ENCODE results near the gene KLF6.

DNA sequence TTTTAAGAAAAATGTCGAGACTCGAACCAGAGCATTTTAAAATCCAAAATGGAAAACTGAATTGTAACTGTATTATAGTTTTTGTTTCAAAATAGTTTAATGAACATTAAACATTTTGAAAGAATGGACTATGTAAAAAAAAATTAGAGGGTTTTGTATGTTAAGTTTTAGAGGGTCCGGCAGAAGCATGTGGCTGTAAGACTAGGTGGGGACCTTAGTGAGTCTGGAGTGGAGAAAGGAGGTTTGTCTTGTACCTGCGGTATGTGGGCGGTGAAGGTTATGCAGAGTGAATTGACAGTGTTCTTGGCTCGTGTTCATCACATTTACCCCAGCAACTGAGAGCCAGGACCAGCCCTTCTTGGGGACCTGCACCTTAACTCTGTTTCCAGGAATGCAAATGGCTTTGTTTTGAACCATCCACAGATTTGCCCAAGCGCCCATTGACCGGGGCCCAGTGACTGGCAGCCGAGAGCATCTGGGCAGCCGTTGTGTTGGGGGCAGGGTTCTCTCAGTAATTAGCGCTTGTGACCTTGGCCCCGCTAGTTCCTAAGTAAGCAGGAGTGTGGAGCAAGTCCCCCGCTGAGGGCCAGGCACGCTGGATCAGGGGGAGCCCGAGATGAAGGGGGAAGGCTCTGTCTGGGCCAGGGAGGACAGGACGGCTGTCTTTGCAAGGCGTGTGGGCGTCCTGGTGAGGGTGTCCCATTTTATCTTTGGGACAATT, 1.4 kb upstream of the KLF6 start:
- TF ChIP-seq, protein P1, sequence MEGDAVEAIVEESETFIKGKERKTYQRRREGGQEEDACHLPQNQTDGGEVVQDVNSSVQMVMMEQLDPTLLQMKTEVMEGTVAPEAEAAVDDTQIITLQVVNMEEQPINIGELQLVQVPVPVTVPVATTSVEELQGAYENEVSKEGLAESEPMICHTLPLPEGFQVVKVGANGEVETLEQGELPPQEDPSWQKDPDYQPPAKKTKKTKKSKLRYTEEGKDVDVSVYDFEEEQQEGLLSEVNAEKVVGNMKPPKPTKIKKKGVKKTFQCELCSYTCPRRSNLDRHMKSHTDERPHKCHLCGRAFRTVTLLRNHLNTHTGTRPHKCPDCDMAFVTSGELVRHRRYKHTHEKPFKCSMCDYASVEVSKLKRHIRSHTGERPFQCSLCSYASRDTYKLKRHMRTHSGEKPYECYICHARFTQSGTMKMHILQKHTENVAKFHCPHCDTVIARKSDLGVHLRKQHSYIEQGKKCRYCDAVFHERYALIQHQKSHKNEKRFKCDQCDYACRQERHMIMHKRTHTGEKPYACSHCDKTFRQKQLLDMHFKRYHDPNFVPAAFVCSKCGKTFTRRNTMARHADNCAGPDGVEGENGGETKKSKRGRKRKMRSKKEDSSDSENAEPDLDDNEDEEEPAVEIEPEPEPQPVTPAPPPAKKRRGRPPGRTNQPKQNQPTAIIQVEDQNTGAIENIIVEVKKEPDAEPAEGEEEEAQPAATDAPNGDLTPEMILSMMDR (IDR thresholded peaks at IDR 0.05; ENCODE audit: poor library complexity, severe bottlenecking): no peak
- TF ChIP-seq EZH2 (IDR thresholded peaks at IDR 0.05; ENCODE audit: borderline replicate concordance, insufficient read depth, low read length, poor library complexity, severe bottlenecking) (no peak), POLR2AphosphoS5 (IDR thresholded peaks at IDR 0.05) (no peak), TAF1 (IDR thresholded peaks at IDR 0.05; ENCODE audit: low read depth) (no peak), EP300 (conservative IDR thresholded peaks at IDR 0.05; ENCODE audit: poor library complexity, severe bottlenecking) (no peak), RAD21 (conservative IDR thresholded peaks at IDR 0.05) (no peak), MXI1 (conservative IDR thresholded peaks at IDR 0.05; ENCODE audit: poor library complexity, severe bottlenecking) (no peak)
- TF ChIP-seq, protein P2, sequence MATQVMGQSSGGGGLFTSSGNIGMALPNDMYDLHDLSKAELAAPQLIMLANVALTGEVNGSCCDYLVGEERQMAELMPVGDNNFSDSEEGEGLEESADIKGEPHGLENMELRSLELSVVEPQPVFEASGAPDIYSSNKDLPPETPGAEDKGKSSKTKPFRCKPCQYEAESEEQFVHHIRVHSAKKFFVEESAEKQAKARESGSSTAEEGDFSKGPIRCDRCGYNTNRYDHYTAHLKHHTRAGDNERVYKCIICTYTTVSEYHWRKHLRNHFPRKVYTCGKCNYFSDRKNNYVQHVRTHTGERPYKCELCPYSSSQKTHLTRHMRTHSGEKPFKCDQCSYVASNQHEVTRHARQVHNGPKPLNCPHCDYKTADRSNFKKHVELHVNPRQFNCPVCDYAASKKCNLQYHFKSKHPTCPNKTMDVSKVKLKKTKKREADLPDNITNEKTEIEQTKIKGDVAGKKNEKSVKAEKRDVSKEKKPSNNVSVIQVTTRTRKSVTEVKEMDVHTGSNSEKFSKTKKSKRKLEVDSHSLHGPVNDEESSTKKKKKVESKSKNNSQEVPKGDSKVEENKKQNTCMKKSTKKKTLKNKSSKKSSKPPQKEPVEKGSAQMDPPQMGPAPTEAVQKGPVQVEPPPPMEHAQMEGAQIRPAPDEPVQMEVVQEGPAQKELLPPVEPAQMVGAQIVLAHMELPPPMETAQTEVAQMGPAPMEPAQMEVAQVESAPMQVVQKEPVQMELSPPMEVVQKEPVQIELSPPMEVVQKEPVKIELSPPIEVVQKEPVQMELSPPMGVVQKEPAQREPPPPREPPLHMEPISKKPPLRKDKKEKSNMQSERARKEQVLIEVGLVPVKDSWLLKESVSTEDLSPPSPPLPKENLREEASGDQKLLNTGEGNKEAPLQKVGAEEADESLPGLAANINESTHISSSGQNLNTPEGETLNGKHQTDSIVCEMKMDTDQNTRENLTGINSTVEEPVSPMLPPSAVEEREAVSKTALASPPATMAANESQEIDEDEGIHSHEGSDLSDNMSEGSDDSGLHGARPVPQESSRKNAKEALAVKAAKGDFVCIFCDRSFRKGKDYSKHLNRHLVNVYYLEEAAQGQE (IDR thresholded peaks at IDR 0.05; ENCODE audit: borderline replicate concordance): no peak

All from neural cell (in vitro differentiated cells).